GM21619 (cell line): ENCODE measurements around the gene GPAT2.
"Not testable (repeated sequence)": the region's sequence is repeated elsewhere in the genome, so short reads cannot be mapped to it uniquely, and the experiment has no call there.

Source experiments
- ATAC-seq: cut with Tn5 transposase; IDR thresholded peaks from one replicate; pipeline ENCODE4 v1.9.1; 2021; ENCODE audit not compliant: unreplicated experiment

The GPAT2 gene

GRCh38 chr2:96023701-96024100 lies 11.0 kb downstream of the GPAT2 start:
- ATAC-seq, result not testable (repeated sequence)

GRCh38 chr2:96022701-96023447 lies 11.8 kb downstream of the GPAT2 start:
- ATAC-seq, result not testable (repeated sequence)

GRCh38 chr2:96022126-96022525 lies 12.6 kb downstream of the GPAT2 start:
- not testable (repeated sequence) for ATAC-seq

GRCh38 chr2:96021142-96021541 lies 13.6 kb downstream of the GPAT2 start:
- ATAC-seq, result not testable (repeated sequence)

- ATAC-seq, result not testable (repeated sequence)
Measured at GRCh38 chr2:96019909-96020590, 14.7 kb downstream of the GPAT2 start.

GRCh38 chr2:96016321-96016720 lies 18.4 kb downstream of the GPAT2 start:
- ATAC-seq, result not testable (repeated sequence)

- not testable (repeated sequence) for ATAC-seq
Measured at GRCh38 chr2:96012792-96013264, 21.9 kb downstream of the GPAT2 start.

GRCh38 chr2:96012086-96012791 lies 22.5 kb downstream of the GPAT2 start:
- ATAC-seq, result not testable (repeated sequence)

- peak; percentile 14 for ATAC-seq
Measured at GRCh38 chr2:96011129-96011455, 23.6 kb downstream of the GPAT2 start.

- peak; percentile 98 for ATAC-seq
Measured at GRCh38 chr2:96010320-96011128, 24.2 kb downstream of the GPAT2 start.

- ATAC-seq, result peak; percentile 4
Measured at GRCh38 chr2:96009833-96010232, 24.9 kb downstream of the GPAT2 start.

- ATAC-seq, result not testable (repeated sequence)
Measured at GRCh38 chr2:96008051-96008450, 26.7 kb downstream of the GPAT2 start.

GRCh38 chr2:96006248-96006647 lies 28.5 kb downstream of the GPAT2 start:
- ATAC-seq, result not testable (repeated sequence)

- ATAC-seq, result peak; percentile 55
Measured at GRCh38 chr2:95992520-95993272, 42.0 kb downstream of the GPAT2 start.

- peak; percentile 45 for ATAC-seq
Measured at GRCh38 chr2:95992102-95992501, 42.6 kb downstream of the GPAT2 start.

GRCh38 chr2:95991351-95992094 lies 43.2 kb downstream of the GPAT2 start, which contains the start of gene ANKRD36C:
Gene ANKRD36C, minus strand, starts transcription at chr2:95991824. Its CDS starts 116 bp downstream, at chr2:95991708.
- ATAC-seq, result peak; percentile 89

- not testable (repeated sequence) for ATAC-seq
Measured at GRCh38 chr2:95990884-95991283, 43.8 kb downstream of the GPAT2 start.
